ENCODE results near the gene RIN1.
"Not testable (repeated sequence)": the region's sequence is repeated elsewhere in the genome, so short reads cannot be mapped to it uniquely, and the experiment has no call there.

Gene RIN1, protein sequence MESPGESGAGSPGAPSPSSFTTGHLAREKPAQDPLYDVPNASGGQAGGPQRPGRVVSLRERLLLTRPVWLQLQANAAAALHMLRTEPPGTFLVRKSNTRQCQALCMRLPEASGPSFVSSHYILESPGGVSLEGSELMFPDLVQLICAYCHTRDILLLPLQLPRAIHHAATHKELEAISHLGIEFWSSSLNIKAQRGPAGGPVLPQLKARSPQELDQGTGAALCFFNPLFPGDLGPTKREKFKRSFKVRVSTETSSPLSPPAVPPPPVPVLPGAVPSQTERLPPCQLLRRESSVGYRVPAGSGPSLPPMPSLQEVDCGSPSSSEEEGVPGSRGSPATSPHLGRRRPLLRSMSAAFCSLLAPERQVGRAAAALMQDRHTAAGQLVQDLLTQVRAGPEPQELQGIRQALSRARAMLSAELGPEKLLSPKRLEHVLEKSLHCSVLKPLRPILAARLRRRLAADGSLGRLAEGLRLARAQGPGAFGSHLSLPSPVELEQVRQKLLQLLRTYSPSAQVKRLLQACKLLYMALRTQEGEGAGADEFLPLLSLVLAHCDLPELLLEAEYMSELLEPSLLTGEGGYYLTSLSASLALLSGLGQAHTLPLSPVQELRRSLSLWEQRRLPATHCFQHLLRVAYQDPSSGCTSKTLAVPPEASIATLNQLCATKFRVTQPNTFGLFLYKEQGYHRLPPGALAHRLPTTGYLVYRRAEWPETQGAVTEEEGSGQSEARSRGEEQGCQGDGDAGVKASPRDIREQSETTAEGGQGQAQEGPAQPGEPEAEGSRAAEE

DNA sequence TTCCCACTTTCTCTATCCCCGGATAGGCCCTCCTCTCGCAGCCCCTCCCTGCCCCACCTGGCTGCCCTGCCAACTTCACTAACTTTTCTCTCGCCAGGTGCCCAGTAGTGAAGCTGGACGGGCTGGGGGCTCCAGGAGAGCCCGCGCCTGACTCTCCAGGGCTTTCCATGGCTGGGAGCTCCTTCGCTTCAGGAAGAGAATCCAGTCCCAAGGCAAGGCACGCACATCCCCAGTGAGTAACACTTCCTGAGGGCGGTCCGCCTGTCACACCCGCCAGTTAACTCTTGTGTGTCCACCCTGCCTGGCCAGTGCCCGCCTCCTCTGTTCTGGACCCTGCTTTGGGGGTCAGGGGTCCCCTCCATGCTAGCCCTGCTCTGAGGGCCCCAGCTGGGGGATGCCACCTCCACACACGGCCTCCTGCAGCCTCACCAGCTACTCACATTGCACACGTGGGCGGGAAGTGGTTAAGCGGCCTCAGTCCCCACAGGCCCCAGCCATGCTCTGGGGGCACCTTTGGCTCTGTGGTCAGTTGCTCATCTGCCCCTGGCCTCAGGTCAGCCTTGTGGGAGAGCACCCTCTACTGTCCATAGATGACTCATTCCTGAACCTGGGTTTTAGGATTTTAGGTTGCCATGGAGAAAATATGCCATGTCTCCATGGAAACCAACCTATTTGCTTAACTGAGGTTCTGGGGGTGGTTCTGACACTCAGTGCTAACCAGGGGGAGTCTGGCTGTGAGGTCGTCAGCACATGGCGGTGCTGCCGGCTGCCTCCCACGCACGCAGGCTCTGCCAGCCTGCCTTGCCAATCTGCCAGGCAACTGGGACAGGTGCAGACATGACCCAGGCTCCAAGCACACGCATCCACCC lies at the start of gene RIN1:
TSS of gene RIN1 (minus strand) at position 201 of the 869 bp plus-strand sequence. CDS start at position 169, 32 bp downstream.
- no peak for DNase-seq

DNA sequence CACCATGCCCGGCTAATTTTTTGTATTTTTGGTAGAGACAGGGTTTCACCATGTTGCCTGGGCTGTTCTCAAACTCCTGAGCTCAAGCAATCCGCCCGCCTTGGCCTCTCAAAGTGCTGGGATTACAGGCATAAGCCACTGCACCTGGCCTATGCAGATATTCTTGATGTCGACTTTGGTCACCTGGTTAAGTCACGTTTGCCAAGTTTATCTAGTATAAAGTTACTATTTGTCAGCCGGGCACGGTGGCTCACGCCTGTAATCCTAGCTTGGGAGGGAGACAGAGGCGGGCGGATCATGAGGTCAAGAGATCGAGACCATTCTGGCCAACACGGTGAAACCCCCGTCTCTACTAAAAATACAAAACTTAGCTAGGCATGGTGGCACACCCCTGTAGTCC lies 48.1 kb upstream of the RIN1 start:
- peak; percentile 31 for DNase-seq

DNA sequence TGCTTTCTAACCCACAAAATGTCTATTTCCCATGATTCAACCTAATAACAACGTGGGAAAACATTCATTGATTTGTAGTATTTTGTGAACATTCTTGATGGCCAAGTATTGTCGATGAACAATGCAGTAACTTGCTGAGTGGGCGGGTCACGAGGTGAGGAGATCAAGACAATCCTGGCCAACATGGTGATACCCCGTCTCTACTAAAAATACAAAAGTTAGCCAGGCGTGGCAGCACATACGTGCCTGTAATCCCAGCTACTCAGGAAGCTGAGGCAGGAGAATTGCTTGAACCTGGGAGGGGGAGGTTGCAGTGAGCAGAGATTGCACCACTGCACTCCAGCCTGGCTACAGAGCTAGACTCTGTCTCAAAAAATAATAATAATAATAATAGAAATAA lies 44.0 kb upstream of the RIN1 start:
- DNase-seq = peak; percentile 16

DNA sequence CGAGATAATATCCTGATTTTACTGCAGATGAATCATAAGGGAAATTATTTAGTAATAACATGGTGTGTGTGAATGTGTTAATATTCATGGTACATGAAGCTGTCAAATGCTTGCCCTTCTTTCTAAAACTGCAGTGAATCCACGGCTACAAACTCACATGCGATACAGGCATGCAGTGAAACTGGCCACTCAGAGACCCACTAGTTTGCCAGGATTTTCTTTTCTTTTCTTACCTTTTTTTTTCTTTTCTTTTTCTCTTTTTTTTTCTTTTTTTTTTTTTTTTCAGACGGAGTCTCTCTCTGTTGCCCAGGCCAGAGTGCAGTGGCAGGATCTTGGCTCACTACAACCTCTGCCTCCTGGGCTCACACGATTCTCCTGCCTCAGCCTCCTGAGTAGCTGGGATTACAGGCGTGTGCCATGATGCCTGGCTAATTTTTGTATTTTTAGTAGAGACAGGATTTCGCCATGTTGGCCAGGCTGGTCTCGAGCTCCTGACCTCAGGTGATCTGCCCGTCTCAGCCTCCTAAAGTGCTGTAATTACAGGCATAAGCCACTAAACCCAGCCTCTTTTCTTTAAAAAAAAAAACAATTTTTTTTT lies 37.6 kb upstream of the RIN1 start:
- DNase-seq = not testable (repeated sequence)

DNA sequence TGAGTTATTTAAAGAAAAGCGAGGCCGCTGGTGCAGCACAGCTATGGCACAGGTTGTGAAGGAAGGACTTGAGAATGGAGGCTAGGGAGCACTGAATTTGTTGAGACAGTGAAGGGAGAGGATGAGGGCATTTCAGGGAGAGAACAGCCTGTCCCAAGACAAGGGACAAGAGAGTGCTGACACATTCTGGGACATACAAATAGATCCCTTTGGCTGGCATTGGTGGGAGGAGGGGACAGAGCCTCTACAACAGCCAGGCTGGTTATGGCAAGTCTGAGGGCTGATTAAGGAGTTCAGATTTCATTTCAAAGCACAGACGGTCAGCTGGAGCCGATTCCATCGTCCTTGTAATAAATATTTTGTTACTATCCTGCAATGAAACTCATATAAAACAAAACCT lies 37.0 kb upstream of the RIN1 start:
- no peak for DNase-seq

DNA sequence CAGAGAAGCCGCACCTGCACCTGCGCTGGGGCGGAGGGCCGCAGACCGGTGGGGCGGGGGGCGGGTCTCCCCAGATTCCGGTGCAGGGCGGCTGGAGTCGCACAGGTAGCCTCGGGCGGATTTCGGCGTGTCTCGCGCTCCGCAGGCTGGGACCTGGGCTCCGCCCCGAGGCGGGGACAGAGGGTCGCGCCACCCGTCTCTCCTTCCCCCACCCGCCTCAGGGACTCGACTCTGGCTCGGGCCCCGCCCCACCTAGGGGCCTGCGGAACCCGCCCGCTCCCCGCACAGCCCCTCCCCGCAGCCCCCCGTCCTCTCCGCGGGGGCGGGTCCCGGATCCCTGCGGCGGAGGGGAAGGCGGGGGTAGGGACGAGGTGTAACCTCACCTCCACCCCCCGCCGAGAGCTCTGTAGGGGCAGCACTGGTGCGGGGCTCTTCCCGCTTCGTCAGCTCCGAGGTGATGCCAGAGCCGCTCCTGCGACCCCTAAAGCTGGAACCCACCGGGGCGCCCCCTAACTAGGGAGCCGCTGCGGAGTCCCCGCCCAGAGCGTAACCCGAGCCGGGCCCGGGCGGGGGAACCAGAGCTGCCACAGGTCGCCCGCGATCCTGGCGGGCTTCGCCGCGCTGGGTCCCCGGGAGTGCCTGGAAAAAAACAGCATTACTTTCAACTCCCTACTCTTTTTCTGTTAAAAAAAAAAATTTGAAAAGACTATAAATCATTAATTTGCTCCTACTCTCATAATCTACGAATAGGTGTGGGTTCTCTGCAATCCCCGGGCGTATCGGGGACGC lies 35.6 kb upstream of the RIN1 start, which contains the start of gene SLC29A2:
TSS of gene SLC29A2 (minus strand) at position 134 of the 789 bp plus-strand sequence. CDS start 169 bp downstream, outside the sequence.
- peak; percentile 88 for DNase-seq

DNA sequence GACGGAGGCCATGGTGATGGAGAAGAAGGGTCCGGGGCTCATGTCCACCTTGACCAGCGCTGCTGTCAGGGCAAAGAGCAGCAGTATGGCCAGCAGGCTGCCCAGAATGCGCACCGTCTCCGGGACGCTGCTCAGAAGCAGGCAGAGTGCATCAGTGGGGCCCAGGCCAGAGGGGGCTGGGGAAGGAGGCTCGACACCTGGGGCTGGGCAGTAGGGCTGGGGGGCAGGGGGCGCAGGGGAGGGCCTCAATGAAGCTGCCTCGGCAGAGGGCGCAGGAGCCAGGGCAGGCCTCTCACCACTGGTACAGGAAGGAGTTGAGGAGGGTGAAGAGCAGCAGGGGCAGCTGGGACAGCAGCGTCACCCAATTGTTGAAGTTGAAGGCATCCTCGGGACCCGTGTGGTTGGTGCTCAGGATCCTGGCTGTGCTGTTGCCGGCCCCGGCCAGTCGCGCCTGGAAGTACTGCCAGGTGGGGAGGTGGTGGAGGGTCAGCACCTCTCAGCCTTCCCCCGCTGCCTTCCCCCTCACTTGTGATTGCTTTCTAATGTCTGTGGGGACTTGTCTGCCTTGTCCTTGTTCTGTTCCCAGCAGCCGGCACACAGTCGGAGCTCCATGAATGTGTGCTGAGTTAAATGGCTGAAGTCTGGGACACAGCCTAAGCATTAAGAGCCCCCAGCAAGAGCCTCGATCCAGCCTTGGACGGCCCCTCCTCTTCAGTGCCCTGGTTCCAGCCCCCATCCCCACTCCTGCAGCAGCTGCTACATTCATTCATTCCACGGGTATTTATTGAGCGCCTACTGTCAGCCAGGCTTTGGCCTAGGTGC lies 33.0 kb upstream of the RIN1 start:
- DNase-seq = no peak

DNA sequence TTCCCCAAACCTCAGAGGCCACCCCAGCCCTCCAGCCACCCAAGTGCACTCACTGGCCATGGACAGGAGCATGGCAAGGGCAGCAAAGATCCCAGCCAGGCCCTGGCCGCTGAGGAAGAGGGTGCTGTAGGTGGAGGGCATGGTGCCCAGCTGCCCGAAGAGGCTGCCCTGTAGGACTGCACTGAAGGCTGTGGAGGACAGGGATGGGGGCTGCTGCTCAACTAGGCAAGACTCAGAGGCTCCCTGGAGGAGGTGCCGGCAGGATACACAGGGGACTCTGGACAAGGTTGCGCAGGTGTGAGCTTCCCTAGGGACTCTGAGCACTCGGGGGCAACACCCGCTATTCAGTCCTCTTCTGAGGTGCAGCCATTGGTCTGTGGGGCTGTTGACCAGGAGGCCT lies 32.2 kb upstream of the RIN1 start:
- DNase-seq = no peak

DNA sequence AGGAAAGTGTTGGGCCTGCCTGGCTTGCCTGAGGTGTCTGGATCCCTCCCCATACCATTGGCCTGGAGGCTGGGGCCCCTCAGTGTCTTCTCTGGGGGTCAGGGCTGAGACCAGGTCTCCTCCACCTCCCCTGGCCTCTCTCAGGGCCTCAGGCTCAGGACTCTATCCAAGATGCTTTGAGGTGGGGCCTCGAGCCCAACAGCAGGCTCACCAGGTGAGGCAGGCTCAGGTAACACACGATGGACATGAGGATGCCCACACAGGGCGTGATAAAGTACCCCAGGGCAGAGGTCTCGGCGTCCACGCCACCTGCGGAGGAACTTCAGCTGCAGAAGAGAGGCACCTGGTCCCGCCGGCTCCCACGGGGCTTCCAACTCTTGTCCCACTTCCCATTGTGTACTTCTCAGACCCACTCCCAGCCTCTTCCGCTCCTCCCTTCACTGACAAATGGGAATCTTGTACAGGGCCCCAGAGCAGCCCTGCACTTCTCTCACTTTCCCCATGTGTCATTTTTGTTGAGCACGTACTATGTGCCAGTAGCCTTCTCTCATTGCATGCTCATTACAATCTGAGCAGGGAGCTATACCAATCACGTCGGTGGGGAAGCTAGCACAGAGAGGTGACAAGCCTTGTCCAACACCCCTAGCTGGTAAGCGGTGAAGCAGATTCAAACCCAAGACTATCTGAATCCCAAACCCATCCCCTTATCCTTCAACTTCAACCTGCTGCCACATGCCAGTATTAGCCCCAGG lies 31.5 kb upstream of the RIN1 start:
- no peak for DNase-seq

DNA sequence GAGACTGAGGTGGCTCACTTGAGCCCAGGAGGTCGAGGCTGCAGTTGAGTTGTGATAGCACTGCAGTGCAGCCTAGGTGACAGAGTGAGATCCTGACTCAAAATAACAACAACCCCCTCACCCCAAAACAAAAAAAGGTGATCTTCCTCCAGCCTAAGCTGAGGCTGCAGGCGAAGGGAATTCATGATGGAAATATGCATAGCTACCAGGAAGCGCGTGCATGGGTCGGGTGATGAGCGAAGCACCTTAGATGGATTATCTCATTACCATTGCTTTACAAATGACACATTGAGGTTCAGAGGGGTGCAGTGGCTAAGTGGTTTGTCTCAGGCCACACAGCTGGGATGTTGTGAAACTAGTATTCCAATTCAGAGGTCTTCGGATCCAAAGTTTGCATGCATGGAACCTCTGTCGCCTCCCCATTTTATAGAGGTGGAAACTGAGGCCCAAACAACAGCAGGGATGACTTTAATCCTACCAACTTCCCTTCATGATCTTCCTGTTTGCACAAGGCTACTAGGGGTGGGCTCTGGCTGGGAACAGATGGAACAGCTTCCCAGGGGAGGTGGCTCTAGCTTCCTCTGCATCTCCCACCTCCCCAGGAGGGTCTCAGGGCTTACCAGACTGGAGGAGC lies 30.7 kb upstream of the RIN1 start:
- DNase-seq = no peak

DNA sequence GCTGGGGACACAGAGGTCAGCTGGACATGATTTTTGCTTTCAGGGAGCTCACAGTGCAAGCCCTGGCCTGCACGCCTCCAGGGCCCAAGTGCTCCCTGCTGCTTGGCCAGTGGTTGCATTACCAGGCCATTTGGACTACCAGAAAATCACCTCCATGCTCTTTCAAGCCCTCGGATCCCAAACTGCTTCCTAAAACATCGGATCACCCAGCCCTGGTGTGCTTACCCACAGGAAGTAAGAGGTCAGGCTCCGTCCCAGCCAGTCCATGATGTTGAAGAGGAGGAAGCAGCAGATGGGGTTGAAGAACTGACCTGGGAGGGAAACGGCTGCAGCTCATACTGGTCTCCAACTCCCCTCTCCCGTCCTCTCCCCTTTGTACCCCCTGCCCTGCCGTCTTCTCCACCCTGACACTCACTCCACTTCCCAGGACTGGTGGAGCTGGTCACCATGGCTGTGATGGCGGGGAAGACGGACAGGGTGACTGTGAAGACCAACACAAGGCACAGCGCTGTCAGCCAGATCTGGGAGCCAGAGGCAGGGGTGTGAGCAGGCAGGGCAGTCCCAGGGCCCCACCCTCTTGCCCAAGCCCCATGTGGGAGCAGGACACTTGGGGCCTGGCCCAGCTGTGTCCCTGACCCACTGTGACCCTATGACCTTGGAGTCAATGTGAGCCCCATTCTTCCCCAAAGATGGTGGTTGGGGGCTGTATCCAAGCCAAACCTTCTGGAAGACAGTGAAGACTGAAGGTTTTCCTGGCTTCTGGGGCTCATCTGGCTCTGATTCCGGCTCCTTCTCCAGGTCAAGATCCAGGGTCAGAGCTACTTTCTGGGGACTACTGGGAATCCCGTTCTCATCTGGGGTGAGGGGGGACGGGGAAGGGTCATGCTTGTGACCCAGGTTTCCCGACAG lies 29.7 kb upstream of the RIN1 start:
- no peak for DNase-seq

DNA sequence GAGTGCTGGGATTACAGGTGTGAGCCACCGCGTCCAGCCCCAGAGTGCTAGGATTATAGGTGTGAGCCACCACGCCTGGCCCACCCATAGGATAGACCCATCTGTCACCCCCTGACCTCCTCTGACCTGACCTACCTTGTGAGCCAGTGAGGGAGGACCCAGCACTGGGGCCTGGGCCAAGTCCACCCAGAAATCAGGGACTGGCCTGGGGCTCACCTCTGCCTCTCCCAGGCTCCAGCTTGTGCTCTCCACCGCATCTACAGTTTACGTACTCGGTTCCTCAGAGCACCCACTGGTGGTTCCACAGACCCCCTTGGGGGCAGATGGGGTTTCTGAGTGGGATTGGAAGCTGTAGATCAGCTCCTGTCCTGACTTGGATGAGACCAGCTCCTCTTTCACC lies 28.9 kb upstream of the RIN1 start:
- DNase-seq = no peak

DNA sequence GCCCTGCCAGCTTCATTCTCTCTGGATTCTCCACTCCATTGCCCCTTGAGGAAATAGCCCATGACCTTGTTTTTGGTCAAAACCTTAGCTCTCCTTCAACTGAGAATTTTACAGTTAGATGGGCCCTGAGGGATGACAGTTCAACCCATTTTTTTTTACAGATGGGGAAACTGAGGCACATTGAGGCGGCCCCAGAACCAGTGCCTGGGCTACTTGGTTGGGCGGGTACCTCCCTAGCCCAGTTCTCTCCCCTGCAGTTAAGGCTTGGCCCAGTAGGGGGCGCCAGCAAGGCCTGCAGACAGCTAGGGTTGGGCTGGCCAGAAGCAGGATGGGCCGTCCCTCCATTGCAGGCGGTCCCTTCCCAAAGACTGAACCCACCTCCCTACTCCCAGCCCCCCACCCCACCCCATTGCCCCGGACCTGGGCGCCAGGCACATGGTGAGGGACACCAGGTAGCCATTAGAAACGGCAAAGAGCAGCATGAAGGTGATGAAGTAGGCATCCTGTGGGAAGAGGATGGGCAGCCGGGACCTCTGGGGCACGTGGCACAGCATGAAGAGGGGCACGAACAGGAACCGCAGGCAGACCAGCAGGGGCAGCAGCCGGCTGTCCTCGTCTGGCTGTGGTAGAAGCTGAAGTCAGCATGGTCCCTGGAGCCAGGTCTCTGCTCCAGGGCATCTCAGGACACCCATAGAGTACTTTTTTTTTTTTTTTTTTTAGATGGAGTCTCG lies 27.7 kb upstream of the RIN1 start:
- peak; percentile 41 for DNase-seq

DNA sequence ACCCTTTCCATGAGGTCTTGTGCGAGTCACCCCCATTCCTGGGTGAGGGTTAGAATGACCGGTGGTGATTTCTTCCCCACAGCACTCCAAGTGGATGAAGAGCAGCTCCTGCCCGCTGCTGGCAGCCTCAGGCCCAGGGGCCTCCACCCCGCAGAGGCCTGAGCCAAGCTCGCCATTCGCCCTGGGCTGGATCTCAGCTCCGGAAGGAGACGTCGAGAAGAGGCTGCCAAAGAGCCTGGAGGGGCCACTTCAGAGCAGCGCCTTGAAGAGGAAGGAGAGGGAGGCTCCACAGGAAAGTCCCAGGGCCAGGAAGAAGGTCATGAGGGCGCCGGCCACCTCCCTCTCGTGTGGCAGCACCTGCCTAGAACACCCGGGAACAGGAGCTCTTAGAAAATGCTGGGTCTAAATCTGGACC lies 27.0 kb upstream of the RIN1 start:
- no peak for DNase-seq

DNA sequence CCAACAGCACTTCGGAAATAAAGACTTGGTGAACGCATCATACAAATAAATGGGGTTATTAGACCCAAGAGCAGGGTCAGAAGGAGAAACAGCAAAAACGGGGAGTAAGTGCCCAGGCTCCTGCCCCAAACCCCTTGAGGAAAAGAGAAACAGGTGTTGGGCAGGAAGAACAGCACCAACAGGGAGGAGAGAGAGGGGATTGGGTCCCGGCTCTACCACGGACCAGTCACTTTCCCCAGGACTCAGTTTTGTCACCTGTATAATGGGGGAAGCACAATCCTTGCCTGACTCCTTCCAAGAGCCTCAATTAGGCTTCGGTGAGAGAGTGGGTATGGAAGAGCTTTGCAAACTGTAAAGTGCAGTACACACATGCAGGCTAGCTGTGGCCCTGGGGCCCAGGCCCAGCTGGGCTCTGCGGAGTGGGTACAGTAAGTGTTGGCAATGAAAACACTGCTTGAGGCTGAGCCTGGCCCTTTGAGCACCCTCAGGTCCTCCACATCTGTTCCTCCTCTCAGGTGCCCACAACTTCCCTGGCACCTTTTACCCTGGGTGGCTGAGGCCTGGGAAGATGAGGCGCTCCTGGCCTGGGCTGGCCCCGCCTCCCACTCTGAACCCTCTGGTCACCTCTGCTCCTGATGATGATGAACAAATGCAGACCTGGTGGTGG lies 26.4 kb upstream of the RIN1 start:
- no peak for DNase-seq

DNA sequence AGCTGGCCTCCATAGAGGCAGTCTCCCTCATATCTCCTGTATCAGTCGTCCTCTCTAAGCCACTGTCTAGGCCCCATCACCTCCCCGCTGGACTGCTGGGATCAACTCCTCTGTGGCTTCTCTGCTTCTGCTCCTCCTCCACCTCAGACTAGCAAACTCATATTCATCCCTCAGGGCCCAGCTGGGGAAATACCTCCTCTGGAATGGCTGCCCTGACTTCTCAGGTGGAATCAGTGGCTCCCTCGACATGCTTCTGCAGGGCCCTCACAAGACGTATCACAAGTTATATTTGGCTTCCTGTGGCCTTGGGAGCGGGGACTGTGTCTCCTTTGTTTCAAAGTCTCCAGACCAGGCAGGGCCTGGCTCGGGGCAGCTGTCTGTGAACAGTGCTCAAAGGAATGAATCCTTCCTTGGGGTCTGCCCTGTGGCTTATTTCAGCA lies 25.3 kb upstream of the RIN1 start:
- DNase-seq = no peak
